Measurements from ENCODE around the gene RAC3.

RAC3 gene

DNA sequence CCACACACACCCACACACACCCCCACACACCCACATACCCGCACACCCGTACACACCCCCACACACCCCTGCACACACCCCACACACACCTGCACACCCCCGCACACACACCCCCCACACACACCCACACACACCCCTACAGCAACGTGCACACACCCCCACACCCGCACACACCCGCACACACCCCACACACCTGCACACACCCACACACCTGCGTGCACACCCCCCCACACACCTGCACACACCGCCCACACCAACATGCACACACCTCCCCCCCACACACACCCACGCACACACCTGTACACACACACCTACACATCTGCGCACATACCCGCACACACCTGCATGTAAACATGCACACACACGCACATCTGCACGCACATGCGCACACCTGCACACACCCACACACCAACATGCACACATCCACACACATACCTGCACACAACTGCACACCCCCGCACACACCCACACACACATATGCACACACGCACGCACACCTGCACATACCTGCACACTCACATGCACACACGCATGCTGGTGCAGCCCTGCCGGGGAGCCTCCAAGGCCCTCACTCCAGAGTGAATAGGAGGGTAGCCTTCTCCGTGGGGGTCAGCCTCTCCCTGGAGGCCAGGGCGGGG, 46.6 kb upstream of the RAC3 start:
- no peaks in the 10 kb centered on the region; the same call in 1 of the 2 replicates for H3K79me2 ChIP-seq (ENCODE audit: insufficient read depth, low read length)
- H3K4me2 ChIP-seq (ENCODE audit: insufficient read depth, low read length), result no peak overlapping the region
- no peak overlapping the region for H3K4me3 ChIP-seq (ENCODE audit: low read depth in 1 of 2, low read length in 2 of 2)
- H3K4me1 ChIP-seq (ENCODE audit: insufficient read depth, low read length), result peaks cover 7% of the 10 kb centered on the region
- H3K27me3 ChIP-seq (ENCODE audit: insufficient read depth, low read length, poor library complexity), result no peaks in the 10 kb centered on the region
- TF ChIP-seq, protein P1, sequence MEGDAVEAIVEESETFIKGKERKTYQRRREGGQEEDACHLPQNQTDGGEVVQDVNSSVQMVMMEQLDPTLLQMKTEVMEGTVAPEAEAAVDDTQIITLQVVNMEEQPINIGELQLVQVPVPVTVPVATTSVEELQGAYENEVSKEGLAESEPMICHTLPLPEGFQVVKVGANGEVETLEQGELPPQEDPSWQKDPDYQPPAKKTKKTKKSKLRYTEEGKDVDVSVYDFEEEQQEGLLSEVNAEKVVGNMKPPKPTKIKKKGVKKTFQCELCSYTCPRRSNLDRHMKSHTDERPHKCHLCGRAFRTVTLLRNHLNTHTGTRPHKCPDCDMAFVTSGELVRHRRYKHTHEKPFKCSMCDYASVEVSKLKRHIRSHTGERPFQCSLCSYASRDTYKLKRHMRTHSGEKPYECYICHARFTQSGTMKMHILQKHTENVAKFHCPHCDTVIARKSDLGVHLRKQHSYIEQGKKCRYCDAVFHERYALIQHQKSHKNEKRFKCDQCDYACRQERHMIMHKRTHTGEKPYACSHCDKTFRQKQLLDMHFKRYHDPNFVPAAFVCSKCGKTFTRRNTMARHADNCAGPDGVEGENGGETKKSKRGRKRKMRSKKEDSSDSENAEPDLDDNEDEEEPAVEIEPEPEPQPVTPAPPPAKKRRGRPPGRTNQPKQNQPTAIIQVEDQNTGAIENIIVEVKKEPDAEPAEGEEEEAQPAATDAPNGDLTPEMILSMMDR (IDR thresholded peaks at IDR 0.05; ENCODE audit: borderline replicate concordance, extremely low read depth, low read length, poor library complexity, severe bottlenecking), result no peak
- TF ChIP-seq EZH2 (IDR thresholded peaks at IDR 0.05; ENCODE audit: borderline replicate concordance, low read depth, low read length, severe bottlenecking), result no peak
- H4K20me1 ChIP-seq (ENCODE audit: insufficient read depth, low read length), result peaks cover 13% of the 10 kb centered on the region; the same call in 1 of the 2 replicates
- H3K36me3 ChIP-seq (ENCODE audit: insufficient read depth, low read length), result peaks cover 37% of the 10 kb centered on the region
- ATAC-seq (ENCODE audit: insufficient read depth, low read depth) (no peak), DNase-seq (no peak)
- no peak overlapping the region for H3K27ac ChIP-seq (ENCODE audit: low read length)
- H2AFZ ChIP-seq (ENCODE audit: low read depth, low read length), result no peak overlapping the region
- H3K9ac ChIP-seq (ENCODE audit: low read depth, low read length), result no peak overlapping the region
- H3K9me3 ChIP-seq (ENCODE audit: insufficient read depth, low read length, severe bottlenecking), result no peaks in the 10 kb centered on the region

DNA sequence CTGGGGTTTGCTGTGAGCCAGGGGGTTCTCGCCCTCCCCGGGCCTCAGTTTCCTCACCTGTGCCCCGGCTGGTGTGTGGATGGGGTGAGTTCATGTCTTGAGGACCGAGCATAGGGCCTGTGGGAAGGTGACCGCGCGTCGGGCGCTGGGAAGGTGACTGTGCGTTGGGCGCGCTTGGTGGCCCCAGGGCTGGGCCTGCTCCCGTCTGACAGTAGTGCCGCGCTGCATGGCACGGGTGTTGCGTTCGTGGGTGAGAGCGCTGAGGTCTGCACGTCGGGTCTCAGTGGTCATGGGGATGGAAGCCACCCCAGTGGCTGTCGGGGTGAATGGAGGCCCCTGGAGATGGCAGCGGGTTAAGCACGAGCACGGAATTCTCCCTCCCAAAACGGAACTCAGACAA, 44.9 kb upstream of the RAC3 start:
- H4K20me1 ChIP-seq (ENCODE audit: insufficient read depth, low read length), result peaks cover 22% of the 10 kb centered on the region; the same call in 1 of the 2 replicates
- H3K79me2 ChIP-seq (ENCODE audit: insufficient read depth, low read length), result peaks cover 5% of the 10 kb centered on the region; the same call in 1 of the 2 replicates
- H3K27ac ChIP-seq (ENCODE audit: low read length), result no peak overlapping the region
- DNase-seq (no peak), ATAC-seq (ENCODE audit: insufficient read depth, low read depth) (no peak)
- H3K9ac ChIP-seq (ENCODE audit: low read depth, low read length), result no peak overlapping the region
- H3K4me3 ChIP-seq (ENCODE audit: low read depth in 1 of 2, low read length in 2 of 2), result no peak overlapping the region
- H3K4me1 ChIP-seq (ENCODE audit: insufficient read depth, low read length), result no peaks in the 10 kb centered on the region
- no peak overlapping the region for H2AFZ ChIP-seq (ENCODE audit: low read depth, low read length)
- H3K27me3 ChIP-seq (ENCODE audit: insufficient read depth, low read length, poor library complexity), result no peaks in the 10 kb centered on the region
- H3K4me2 ChIP-seq (ENCODE audit: insufficient read depth, low read length), result no peak overlapping the region
- H3K9me3 ChIP-seq (ENCODE audit: insufficient read depth, low read length, severe bottlenecking), result no peaks in the 10 kb centered on the region
- H3K36me3 ChIP-seq (ENCODE audit: insufficient read depth, low read length), result peaks cover 31% of the 10 kb centered on the region
- no peak for TF ChIP-seq EZH2 (IDR thresholded peaks at IDR 0.05; ENCODE audit: borderline replicate concordance, low read depth, low read length, severe bottlenecking)
- TF ChIP-seq, protein P1 (IDR thresholded peaks at IDR 0.05; ENCODE audit: borderline replicate concordance, extremely low read depth, low read length, poor library complexity, severe bottlenecking), result no peak

GRCh38 chr17:81987161-81987770, 44.2 kb upstream of the RAC3 start:
- H3K9me3 ChIP-seq (ENCODE audit: insufficient read depth, low read length, severe bottlenecking), result no peaks in the 10 kb centered on the region
- no peak overlapping the region for H2AFZ ChIP-seq (ENCODE audit: low read depth, low read length)
- no peak for DNase-seq
- H3K4me2 ChIP-seq (ENCODE audit: insufficient read depth, low read length), result no peak overlapping the region
- TF ChIP-seq, protein P1 (IDR thresholded peaks at IDR 0.05; ENCODE audit: borderline replicate concordance, extremely low read depth, low read length, poor library complexity, severe bottlenecking), result no peak
- no peak for TF ChIP-seq EZH2 (IDR thresholded peaks at IDR 0.05; ENCODE audit: borderline replicate concordance, low read depth, low read length, severe bottlenecking)
- peaks cover 26% of the 10 kb centered on the region; the same call in 1 of the 2 replicates for H4K20me1 ChIP-seq (ENCODE audit: insufficient read depth, low read length)
- H3K27ac ChIP-seq (ENCODE audit: low read length), result no peak overlapping the region
- no peak overlapping the region for H3K4me3 ChIP-seq (ENCODE audit: low read depth in 1 of 2, low read length in 2 of 2)
- H3K79me2 ChIP-seq (ENCODE audit: insufficient read depth, low read length), result peaks cover 8% of the 10 kb centered on the region; the same call in 1 of the 2 replicates
- H3K9ac ChIP-seq (ENCODE audit: low read depth, low read length), result no peak overlapping the region
- ATAC-seq (ENCODE audit: insufficient read depth, low read depth), result no peak
- no peaks in the 10 kb centered on the region for H3K27me3 ChIP-seq (ENCODE audit: insufficient read depth, low read length, poor library complexity)
- peaks cover 31% of the 10 kb centered on the region for H3K36me3 ChIP-seq (ENCODE audit: insufficient read depth, low read length)
- H3K4me1 ChIP-seq (ENCODE audit: insufficient read depth, low read length), result no peaks in the 10 kb centered on the region

All from DND-41 (cell line).